Cardiac muscle cell (in vitro differentiated cells and primary cell): ENCODE data around the gene TCHP. TPM values are rescaled to one million over a fixed set of nuclear protein-coding genes. Genes with fewer than 3 reads are reported as not detected.
A peak's percentile ranks its signal among the peaks of the same experiment; 100 is the strongest.
"Not testable (repeated sequence)": the region's sequence is repeated elsewhere in the genome, so short reads cannot be mapped to it uniquely, and the experiment has no call there.

Experiments
- DNase-seq, 2 donors: peaks; one replicate each; pipeline versions ENCODE4 v3.0.0 to v3.0.0-alpha.2; 2010 to 2017; ENCODE audit warnings: low read depth in 1 of 2, low spot score in 1 of 2
- H3K27ac ChIP-seq: fragments of 200-600 bp; sonication (generic); 2 replicates; pipeline ENCODE4 v1.5.1; 2016
- H3K27me3 ChIP-seq: fragments of 200-600 bp; sonication (generic); 2 replicates; pipeline ENCODE4 v1.6.0; 2016; ENCODE audit warnings: control low read depth
- H3K36me3 ChIP-seq: fragments of 200-600 bp; sonication (generic); 2 replicates; pipeline ENCODE4 v1.5.1; 2016; ENCODE audit warnings: control low read depth
- H3K4me1 ChIP-seq: fragments of 200-600 bp; sonication (generic); 2 replicates; pipeline ENCODE4 v1.8.1; 2017; ENCODE audit warnings: low read depth, mild to moderate bottlenecking, mixed run types
- H3K4me3 ChIP-seq: fragments of 200-600 bp; sonication (generic); 2 replicates; pipeline ENCODE4 v1.5.1; 2016; ENCODE audit warnings: mild to moderate bottlenecking
- H3K9me3 ChIP-seq: fragments of 200-600 bp; sonication (generic); 2 replicates; pipeline ENCODE4 v1.5.1; 2017; ENCODE audit warnings: low read depth, mild to moderate bottlenecking, control low read depth
- polyA plus RNA-seq: library from polyadenylated mRNA; unstranded; fragments of >200 nt; fragmentation: Nextera tagmentation; extraction: Ambion mirVana; gene quantifications from 2 replicates; pipeline ENCODE4 v1.2.1, GENCODE V29; 2016
- total RNA-seq: library from RNA; depleted of rRNA; stranded (reverse); fragments of >200 nt; gene quantifications from 2 replicates; pipeline ENCODE4 v1.2.3, GENCODE V29; 2016
- TF ChIP-seq, protein P1 (sequence below): IDR thresholded peaks from 2 replicates; pipeline ENCODE4 v1.5.1; 2012; ENCODE audit warnings: low read depth, mild to moderate bottlenecking, low read length

Gene TCHP, protein sequence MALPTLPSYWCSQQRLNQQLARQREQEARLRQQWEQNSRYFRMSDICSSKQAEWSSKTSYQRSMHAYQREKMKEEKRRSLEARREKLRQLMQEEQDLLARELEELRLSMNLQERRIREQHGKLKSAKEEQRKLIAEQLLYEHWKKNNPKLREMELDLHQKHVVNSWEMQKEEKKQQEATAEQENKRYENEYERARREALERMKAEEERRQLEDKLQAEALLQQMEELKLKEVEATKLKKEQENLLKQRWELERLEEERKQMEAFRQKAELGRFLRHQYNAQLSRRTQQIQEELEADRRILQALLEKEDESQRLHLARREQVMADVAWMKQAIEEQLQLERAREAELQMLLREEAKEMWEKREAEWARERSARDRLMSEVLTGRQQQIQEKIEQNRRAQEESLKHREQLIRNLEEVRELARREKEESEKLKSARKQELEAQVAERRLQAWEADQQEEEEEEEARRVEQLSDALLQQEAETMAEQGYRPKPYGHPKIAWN
- total RNA-seq, result 23.7 and 26.6 TPM in 2 replicates
- polyA plus RNA-seq, result 15.1 and 21.5 TPM in 2 replicates

DNA sequence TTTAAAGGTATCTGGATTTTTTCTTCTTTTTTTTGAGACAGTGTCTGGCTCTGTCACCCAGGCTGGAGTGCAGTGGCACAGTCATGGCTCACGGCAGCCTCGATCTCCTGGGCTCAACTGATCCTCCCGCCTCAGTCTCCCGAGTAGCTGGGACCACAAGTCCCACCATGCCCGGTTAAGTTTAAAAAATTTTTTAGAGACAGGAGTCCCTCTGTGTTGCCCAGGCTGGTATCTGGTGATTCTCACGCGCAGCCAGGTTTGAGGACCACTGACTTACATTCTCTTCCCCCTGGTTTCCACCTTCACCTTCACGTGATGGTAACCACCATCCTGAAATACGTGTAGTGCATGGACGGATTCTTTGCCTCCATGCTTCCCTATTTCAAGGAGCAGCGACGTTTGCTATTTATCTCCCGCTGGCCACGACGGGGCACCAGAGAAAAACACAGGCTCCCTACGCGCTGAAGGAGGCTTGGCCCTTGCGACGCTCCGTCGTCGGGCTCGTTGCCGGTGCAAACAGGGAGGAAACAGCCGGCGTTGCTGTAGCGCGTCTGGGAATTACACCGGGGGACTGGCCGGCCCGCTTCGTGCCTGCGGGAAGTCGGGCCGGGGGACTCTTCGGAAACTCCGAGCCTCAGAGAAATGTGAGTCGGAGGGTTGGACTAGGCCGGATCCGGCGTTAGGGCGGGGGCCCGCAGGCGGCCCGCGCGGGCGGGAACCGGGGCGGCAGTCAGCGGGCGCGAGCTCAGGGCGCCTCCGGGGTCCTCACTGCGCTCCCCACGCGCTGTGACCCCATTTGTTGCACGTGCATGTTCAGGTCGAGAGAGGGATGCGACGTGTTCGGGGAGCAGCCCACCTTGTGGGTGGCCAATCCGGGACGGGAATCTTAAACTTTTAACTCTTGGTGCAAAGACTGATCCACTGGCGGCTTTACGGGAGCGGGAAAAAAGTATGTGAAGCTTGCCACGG is at the start of gene TCHP:
Gene TCHP, plus strand, starts transcription at position 492 of the 969 bp plus-strand sequence. CDS start 2,753 bp downstream, outside the sequence.
- peak within 1 kb of the TSS; percentile 90 for H3K27ac ChIP-seq
- H3K27me3 ChIP-seq, result no peaks in the 10 kb centered on the region

DNA sequence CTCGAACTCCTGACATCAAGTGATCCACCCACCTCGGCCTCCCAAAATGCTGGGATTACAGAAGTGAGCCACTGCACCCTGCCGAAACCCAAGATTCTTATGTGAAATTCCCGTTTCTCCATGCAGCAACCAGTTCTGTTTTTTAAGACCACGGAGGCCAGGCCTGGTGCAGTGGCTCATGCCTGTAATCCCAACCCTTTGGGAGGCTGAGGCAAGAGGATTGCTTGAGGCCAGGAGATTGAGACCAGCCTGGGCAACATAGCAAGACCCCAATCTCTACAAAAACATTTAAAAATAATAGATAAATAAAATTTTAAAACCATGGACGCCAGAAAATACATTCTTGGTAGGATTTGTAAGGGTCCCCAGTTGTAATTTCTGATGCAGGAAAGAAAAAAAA is 49.6 kb upstream of the TCHP start:
- not testable (repeated sequence) for H3K4me1 ChIP-seq, H3K27ac ChIP-seq, H3K27me3 ChIP-seq, H3K9me3 ChIP-seq, H3K36me3 ChIP-seq, H3K4me3 ChIP-seq, DNase-seq

More for the DNA sequence above, at the start of gene TCHP:
- peaks cover 7% of the 10 kb centered on the region for H3K4me1 ChIP-seq
- H3K4me3 ChIP-seq, result peak within 1 kb of the TSS; percentile 58
- peaks cover 10% of the 10 kb centered on the region for H3K36me3 ChIP-seq
- H3K9me3 ChIP-seq, result no peaks in the 10 kb centered on the region
- peak; percentile 90 to 91 for DNase-seq
- TF ChIP-seq, protein P1, sequence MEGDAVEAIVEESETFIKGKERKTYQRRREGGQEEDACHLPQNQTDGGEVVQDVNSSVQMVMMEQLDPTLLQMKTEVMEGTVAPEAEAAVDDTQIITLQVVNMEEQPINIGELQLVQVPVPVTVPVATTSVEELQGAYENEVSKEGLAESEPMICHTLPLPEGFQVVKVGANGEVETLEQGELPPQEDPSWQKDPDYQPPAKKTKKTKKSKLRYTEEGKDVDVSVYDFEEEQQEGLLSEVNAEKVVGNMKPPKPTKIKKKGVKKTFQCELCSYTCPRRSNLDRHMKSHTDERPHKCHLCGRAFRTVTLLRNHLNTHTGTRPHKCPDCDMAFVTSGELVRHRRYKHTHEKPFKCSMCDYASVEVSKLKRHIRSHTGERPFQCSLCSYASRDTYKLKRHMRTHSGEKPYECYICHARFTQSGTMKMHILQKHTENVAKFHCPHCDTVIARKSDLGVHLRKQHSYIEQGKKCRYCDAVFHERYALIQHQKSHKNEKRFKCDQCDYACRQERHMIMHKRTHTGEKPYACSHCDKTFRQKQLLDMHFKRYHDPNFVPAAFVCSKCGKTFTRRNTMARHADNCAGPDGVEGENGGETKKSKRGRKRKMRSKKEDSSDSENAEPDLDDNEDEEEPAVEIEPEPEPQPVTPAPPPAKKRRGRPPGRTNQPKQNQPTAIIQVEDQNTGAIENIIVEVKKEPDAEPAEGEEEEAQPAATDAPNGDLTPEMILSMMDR, result peak; percentile 45

DNA sequence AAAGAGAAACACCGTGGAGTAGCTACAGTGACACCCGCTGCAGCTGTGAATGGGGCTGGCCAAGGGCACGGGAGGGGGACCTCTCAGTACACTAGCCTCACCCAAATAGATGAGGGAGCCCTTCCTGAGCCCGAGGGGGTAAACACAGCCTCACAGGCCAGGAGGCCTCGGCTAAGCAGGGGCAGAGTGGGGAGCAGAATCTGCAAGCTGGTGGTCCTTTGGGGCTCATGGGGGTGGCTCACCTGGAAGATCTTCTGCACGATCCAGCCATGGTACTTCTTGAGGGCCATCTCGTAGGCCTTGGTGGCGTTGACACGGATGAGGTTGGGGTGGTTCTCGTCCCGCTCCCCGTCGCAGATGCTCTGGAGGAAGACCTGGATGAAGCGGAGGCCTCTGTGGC is 44.7 kb upstream of the TCHP start:
- H3K9me3 ChIP-seq, result no peaks in the 10 kb centered on the region
- no peak overlapping the region for H3K4me3 ChIP-seq
- H3K4me1 ChIP-seq, result no peaks in the 10 kb centered on the region
- TF ChIP-seq, protein P1, result no peak
- no peaks in the 10 kb centered on the region for H3K27me3 ChIP-seq
- H3K27ac ChIP-seq, result no peak overlapping the region
- H3K36me3 ChIP-seq, result peaks cover 4% of the 10 kb centered on the region
- DNase-seq, result no peak

DNA sequence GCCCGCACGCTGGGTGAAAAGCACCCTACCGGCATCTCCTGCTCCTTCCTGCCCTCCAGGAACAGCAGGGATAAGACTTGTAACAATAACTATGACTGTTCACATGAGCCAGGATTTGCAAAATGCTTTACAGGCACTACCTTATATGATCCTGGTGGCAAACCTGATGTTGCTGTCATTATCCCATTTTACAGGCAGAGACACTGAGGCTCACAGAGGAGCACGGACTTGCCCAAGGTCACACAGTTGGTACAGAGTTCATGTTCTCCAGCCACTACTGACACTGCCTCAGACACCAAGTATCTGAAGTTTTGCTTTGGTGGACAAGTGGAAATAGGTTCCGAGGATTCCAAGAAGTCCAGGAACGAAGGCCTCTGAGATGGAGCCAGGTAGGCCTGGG is 42.4 kb upstream of the TCHP start:
- TF ChIP-seq, protein P1, result no peak
- H3K36me3 ChIP-seq, result peaks cover 4% of the 10 kb centered on the region
- DNase-seq, result no peak

DNA sequence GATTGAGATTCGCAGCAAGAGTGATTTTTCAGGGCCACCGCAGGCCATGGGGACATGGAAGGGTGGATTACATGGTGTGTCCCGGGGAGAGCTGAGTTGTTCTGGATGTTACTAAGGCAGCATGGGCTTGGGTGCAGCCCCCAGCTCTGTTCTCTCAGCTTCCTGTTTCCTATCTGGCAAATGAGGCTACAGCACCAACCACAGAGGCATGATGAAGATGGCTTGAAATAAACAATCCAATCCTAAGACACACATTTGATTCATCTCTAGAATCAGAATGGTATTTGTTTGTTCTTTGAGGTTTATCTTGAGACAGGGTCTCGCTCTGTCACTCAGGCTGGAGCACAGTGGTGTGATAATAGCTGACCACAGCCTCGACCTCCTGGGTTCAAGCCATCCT is 41.3 kb upstream of the TCHP start:
- Histone ChIP-seq H3K27me3 (no peaks in the 10 kb centered on the region), H3K4me1 (no peaks in the 10 kb centered on the region), H3K27ac (no peak overlapping the region), H3K4me3 (no peak overlapping the region), H3K9me3 (no peaks in the 10 kb centered on the region), H3K36me3 (peaks cover 4% of the 10 kb centered on the region)
- no peak for DNase-seq
- TF ChIP-seq, protein P1, result no peak

More for the DNA sequence above, 42.4 kb upstream of the TCHP start:
- H3K27ac ChIP-seq, result no peak overlapping the region
- no peaks in the 10 kb centered on the region for H3K27me3 ChIP-seq
- no peaks in the 10 kb centered on the region for H3K9me3 ChIP-seq
- H3K4me3 ChIP-seq, result no peak overlapping the region
- H3K4me1 ChIP-seq, result no peaks in the 10 kb centered on the region
